HEK293 (cell line): ENCODE measurements around the gene SPINK4.

Source experiments
- CTCF ChIA-PET: fragments of 350-600 bp; formaldehyde crosslinking; extraction: SDS; loops from one replicate; lab custom pipeline; 2021; ENCODE audit warnings: antibody characterized with exemption; lab: Yijun Ruan, JAX
- POLR2A ChIA-PET: fragments of 300-600 bp; formaldehyde crosslinking; extraction: SDS; loops from one replicate; lab custom pipeline; 2020; ENCODE audit warnings: antibody characterized with exemption, inconsistent platforms; lab: Yijun Ruan, JAX
- H3K27ac ChIP-seq: fragments of 200-500 bp; sonication (Bioruptor generic); 2 replicates; pipeline ENCODE4 v1.5.1; 2014; ENCODE audit warnings: low read depth, low read length, control low read depth, inconsistent platforms; ENCODE audit errors: extremely low read depth
- H3K36me3 ChIP-seq, 2 experiments: fragments of 200-500 bp in 1 of 2; sonication (Bioruptor generic) in 1 of 2; 1 replicate in 1 of 2; 2 replicates in 1 of 2; pipeline ENCODE4 v1.5.1; 2014 to 2017; ENCODE audit warnings: inconsistent platforms in 2 of 2, low read length in 2 of 2; ENCODE audit not compliant: control insufficient read depth in 2 of 2, insufficient read depth in 1 of 2
- H3K4me1 ChIP-seq: fragments of 200-500 bp; sonication (Bioruptor generic); 2 replicates; pipeline ENCODE4 v1.5.1; 2014; ENCODE audit warnings: mild to moderate bottlenecking, low read length, inconsistent platforms; ENCODE audit not compliant: control insufficient read depth, insufficient read depth
- H3K4me3 ChIP-seq: 2 replicates; pipeline ENCODE4 v1.5.1; 2011; ENCODE audit warnings: low read depth, mild to moderate bottlenecking, control low read depth, low read length, moderate library complexity
- H3K9me3 ChIP-seq: fragments of 200-500 bp; sonication (Bioruptor generic); 2 replicates; pipeline ENCODE4 v1.5.1; 2014; ENCODE audit warnings: low read depth, low read length, inconsistent platforms; ENCODE audit not compliant: control insufficient read depth, insufficient read depth
- GFI1B ChIP-seq: fragments of 450-650 bp; formaldehyde crosslinking; IDR thresholded peaks from 2 replicates; pipeline ENCODE4 v1.5.1; 2016; ENCODE audit warnings: missing biosample characterization, missing genetic modification characterization
- GLI4 ChIP-seq: fragments of 450-650 bp; formaldehyde crosslinking; IDR thresholded peaks from 2 replicates; pipeline ENCODE4 v1.5.1; 2016; ENCODE audit warnings: missing biosample characterization, missing genetic modification characterization
- KLF16 ChIP-seq: fragments of 450-650 bp; formaldehyde crosslinking; IDR thresholded peaks from 2 replicates; pipeline ENCODE4 v1.5.1; 2017; ENCODE audit warnings: missing biosample characterization, missing genetic modification characterization
- KLF9 ChIP-seq: fragments of 450-650 bp; formaldehyde crosslinking; IDR thresholded peaks from 2 replicates; pipeline ENCODE4 v1.5.1; 2016; ENCODE audit warnings: missing biosample characterization, missing genetic modification characterization, low read depth
- PRDM10 ChIP-seq: fragments of 450-650 bp; formaldehyde crosslinking; IDR thresholded peaks from 2 replicates; pipeline ENCODE4 v1.5.1; 2016; ENCODE audit warnings: missing biosample characterization, missing genetic modification characterization
- TCF7L2 ChIP-seq: IDR thresholded peaks from 2 replicates; pipeline ENCODE4 v1.6.1; 2011; ENCODE audit warnings: low read depth, mild to moderate bottlenecking, inconsistent platforms, low read length, moderate library complexity, borderline replicate concordance
- ZNF132 ChIP-seq: fragments of 450-650 bp; formaldehyde crosslinking; IDR thresholded peaks from 2 replicates; pipeline ENCODE4 v1.5.1; 2017; ENCODE audit warnings: missing biosample characterization, missing genetic modification characterization, borderline replicate concordance
- ZNF2 ChIP-seq: fragments of 450-650 bp; formaldehyde crosslinking; IDR thresholded peaks from 2 replicates; pipeline ENCODE4 v1.5.1; 2016; ENCODE audit warnings: missing biosample characterization, missing genetic modification characterization
- ZNF302 ChIP-seq: fragments of 450-650 bp; formaldehyde crosslinking; IDR thresholded peaks from 2 replicates; pipeline ENCODE4 v1.5.1; 2016; ENCODE audit warnings: missing biosample characterization, missing genetic modification characterization, low read depth
- ZNF311 ChIP-seq: fragments of 450-650 bp; formaldehyde crosslinking; IDR thresholded peaks from 2 replicates; pipeline ENCODE4 v1.5.1; 2017; ENCODE audit warnings: missing biosample characterization, missing genetic modification characterization, borderline replicate concordance
- ZNF391 ChIP-seq: fragments of 450-650 bp; formaldehyde crosslinking; IDR thresholded peaks from 2 replicates; pipeline ENCODE4 v1.5.1; 2016; ENCODE audit warnings: low read depth, missing biosample characterization, missing genetic modification characterization, borderline replicate concordance
- ZNF416 ChIP-seq: fragments of 450-650 bp; formaldehyde crosslinking; IDR thresholded peaks from 2 replicates; pipeline ENCODE4 v1.5.1; 2016; ENCODE audit warnings: missing biosample characterization, missing genetic modification characterization
- ZNF558 ChIP-seq: fragments of 450-650 bp; formaldehyde crosslinking; IDR thresholded peaks from 2 replicates; pipeline ENCODE4 v1.5.1; 2016; ENCODE audit warnings: missing biosample characterization, missing genetic modification characterization
- ZNF623 ChIP-seq: fragments of 450-650 bp; formaldehyde crosslinking; IDR thresholded peaks from 2 replicates; pipeline ENCODE4 v1.5.1; 2016; ENCODE audit warnings: missing biosample characterization, missing genetic modification characterization
- ZNF792 ChIP-seq: fragments of 450-650 bp; formaldehyde crosslinking; IDR thresholded peaks from 2 replicates; pipeline ENCODE4 v1.5.1; 2016; ENCODE audit warnings: missing biosample characterization, missing genetic modification characterization
- ZNF843 ChIP-seq: fragments of 450-650 bp; formaldehyde crosslinking; IDR thresholded peaks from 2 replicates; pipeline ENCODE4 v1.5.1; 2016; ENCODE audit warnings: missing biosample characterization, missing genetic modification characterization
- ZSCAN23 ChIP-seq: fragments of 450-650 bp; formaldehyde crosslinking; IDR thresholded peaks from 2 replicates; pipeline ENCODE4 v1.5.1; 2016; ENCODE audit warnings: missing biosample characterization, missing genetic modification characterization
- TF ChIP-seq, protein P1 (sequence below): fragments of 450-650 bp; formaldehyde crosslinking; IDR thresholded peaks from 2 replicates; pipeline ENCODE4; 2016; ENCODE audit warnings: missing biosample characterization, missing genetic modification characterization
- TF ChIP-seq, protein P2 (sequence below): fragments of 450-650 bp; IDR thresholded peaks from 2 replicates; pipeline ENCODE4 v1.5.1; 2018; ENCODE audit warnings: missing biosample characterization, mild to moderate bottlenecking, missing genetic modification characterization
- TF ChIP-seq, protein P3 (sequence below): fragments of 450-650 bp; formaldehyde crosslinking; IDR thresholded peaks from 2 replicates; pipeline ENCODE4 v1.5.1; 2016; ENCODE audit warnings: missing biosample characterization, missing genetic modification characterization
- TF ChIP-seq, protein P4 (sequence below): fragments of 450-650 bp; formaldehyde crosslinking; IDR thresholded peaks from 2 replicates; pipeline ENCODE4 v1.5.1; 2017; ENCODE audit warnings: missing biosample characterization, missing genetic modification characterization
- TF ChIP-seq, protein P5 (sequence below): IDR thresholded peaks from 2 replicates; pipeline ENCODE4 v1.6.1; 2011; ENCODE audit warnings: mild to moderate bottlenecking, low read depth, low read length, borderline replicate concordance
- TF ChIP-seq, protein P6 (sequence below): fragments of 450-650 bp; formaldehyde crosslinking; IDR thresholded peaks from 2 replicates; pipeline ENCODE4 v1.5.1; 2016; ENCODE audit warnings: missing biosample characterization, missing genetic modification characterization
- TF ChIP-seq, protein P7 (sequence below): fragments of 450-650 bp; formaldehyde crosslinking; IDR thresholded peaks from 2 replicates; pipeline ENCODE4 v1.5.1; 2016; ENCODE audit warnings: missing biosample characterization, missing genetic modification characterization

The SPINK4 gene

GRCh38 chr9:33227741-33228140 lies 12.2 kb upstream of the SPINK4 start:
- H3K27ac ChIP-seq, result no peak overlapping the region
- POLR2A ChIA-PET, result no interaction called here

GRCh38 chr9:33228606-33229005 lies 11.4 kb upstream of the SPINK4 start:
- Histone ChIP-seq H3K36me3 (no peaks in the 10 kb centered on the region), H3K9me3 (no peaks in the 10 kb centered on the region), H3K27ac (no peak overlapping the region), H3K4me3 (no peak overlapping the region), H3K4me1 (no peaks in the 10 kb centered on the region; the same call in 1 of the 2 replicates)
- POLR2A ChIA-PET, result no interaction called here
- CTCF ChIA-PET, result interaction anchor here (0.6 to 1.3 kb wide), 5 partner anchors 25 to 184 kb away, joined by 3 to 4 read pairs (median 3); no protein-coding TSS in a partner anchor
- TF ChIP-seq ZNF416 (tag by site-specific recombination) (no peak), GFI1B (no peak), ZSCAN23 (tag by site-specific recombination) (no peak), PRDM10 (tag by site-specific recombination) (no peak), KLF16 (no peak), ZNF623 (no peak), ZNF132 (tag by site-specific recombination) (no peak), ZNF311 (tag by site-specific recombination) (no peak), ZNF558 (tag by site-specific recombination) (no peak)
- TF ChIP-seq, protein P1, sequence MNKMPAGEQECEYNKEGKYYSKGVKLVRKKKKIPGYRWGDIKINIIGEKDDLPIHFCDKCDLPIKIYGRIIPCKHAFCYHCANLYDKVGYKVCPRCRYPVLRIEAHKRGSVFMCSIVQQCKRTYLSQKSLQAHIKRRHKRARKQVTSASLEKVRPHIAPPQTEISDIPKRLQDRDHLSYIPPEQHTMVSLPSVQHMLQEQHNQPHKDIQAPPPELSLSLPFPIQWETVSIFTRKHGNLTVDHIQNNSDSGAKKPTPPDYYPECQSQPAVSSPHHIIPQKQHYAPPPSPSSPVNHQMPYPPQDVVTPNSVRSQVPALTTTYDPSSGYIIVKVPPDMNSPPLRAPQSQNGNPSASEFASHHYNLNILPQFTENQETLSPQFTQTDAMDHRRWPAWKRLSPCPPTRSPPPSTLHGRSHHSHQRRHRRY (tag by site-specific recombination), result no peak
- TF ChIP-seq, protein P2, sequence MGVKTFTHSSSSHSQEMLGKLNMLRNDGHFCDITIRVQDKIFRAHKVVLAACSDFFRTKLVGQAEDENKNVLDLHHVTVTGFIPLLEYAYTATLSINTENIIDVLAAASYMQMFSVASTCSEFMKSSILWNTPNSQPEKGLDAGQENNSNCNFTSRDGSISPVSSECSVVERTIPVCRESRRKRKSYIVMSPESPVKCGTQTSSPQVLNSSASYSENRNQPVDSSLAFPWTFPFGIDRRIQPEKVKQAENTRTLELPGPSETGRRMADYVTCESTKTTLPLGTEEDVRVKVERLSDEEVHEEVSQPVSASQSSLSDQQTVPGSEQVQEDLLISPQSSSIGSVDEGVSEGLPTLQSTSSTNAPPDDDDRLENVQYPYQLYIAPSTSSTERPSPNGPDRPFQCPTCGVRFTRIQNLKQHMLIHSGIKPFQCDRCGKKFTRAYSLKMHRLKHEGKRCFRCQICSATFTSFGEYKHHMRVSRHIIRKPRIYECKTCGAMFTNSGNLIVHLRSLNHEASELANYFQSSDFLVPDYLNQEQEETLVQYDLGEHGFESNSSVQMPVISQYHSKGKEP (tag by site-specific recombination), result no peak
- TF ChIP-seq, protein P3, sequence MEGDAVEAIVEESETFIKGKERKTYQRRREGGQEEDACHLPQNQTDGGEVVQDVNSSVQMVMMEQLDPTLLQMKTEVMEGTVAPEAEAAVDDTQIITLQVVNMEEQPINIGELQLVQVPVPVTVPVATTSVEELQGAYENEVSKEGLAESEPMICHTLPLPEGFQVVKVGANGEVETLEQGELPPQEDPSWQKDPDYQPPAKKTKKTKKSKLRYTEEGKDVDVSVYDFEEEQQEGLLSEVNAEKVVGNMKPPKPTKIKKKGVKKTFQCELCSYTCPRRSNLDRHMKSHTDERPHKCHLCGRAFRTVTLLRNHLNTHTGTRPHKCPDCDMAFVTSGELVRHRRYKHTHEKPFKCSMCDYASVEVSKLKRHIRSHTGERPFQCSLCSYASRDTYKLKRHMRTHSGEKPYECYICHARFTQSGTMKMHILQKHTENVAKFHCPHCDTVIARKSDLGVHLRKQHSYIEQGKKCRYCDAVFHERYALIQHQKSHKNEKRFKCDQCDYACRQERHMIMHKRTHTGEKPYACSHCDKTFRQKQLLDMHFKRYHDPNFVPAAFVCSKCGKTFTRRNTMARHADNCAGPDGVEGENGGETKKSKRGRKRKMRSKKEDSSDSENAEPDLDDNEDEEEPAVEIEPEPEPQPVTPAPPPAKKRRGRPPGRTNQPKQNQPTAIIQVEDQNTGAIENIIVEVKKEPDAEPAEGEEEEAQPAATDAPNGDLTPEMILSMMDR (tag by site-specific recombination), result no peak

More at GRCh38 chr9:33227741-33228140, 12.2 kb upstream of the SPINK4 start:
- Histone ChIP-seq H3K4me3 (no peak overlapping the region), H3K4me1 (no peaks in the 10 kb centered on the region), H3K9me3 (no peaks in the 10 kb centered on the region)
- CTCF ChIA-PET, result interaction anchor here (0.6 to 1.3 kb wide), 4 partner anchors 57 to 167 kb away, joined by 3 to 4 read pairs (median 3); no protein-coding TSS in a partner anchor
- TF ChIP-seq ZNF792 (tag by site-specific recombination), result no peak
- no peak for TF ChIP-seq ZNF391 (tag by site-specific recombination)
- TF ChIP-seq, protein P4, sequence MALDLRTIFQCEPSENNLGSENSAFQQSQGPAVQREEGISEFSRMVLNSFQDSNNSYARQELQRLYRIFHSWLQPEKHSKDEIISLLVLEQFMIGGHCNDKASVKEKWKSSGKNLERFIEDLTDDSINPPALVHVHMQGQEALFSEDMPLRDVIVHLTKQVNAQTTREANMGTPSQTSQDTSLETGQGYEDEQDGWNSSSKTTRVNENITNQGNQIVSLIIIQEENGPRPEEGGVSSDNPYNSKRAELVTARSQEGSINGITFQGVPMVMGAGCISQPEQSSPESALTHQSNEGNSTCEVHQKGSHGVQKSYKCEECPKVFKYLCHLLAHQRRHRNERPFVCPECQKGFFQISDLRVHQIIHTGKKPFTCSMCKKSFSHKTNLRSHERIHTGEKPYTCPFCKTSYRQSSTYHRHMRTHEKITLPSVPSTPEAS (tag by site-specific recombination), result no peak
- no peak for TF ChIP-seq ZNF843 (tag by site-specific recombination)
- TF ChIP-seq, protein P5, sequence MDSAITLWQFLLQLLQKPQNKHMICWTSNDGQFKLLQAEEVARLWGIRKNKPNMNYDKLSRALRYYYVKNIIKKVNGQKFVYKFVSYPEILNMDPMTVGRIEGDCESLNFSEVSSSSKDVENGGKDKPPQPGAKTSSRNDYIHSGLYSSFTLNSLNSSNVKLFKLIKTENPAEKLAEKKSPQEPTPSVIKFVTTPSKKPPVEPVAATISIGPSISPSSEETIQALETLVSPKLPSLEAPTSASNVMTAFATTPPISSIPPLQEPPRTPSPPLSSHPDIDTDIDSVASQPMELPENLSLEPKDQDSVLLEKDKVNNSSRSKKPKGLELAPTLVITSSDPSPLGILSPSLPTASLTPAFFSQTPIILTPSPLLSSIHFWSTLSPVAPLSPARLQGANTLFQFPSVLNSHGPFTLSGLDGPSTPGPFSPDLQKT, result no peak
- TF ChIP-seq ZNF302 (tag by site-specific recombination), result no peak
- no peak for TF ChIP-seq TCF7L2
- TF ChIP-seq, protein P6, sequence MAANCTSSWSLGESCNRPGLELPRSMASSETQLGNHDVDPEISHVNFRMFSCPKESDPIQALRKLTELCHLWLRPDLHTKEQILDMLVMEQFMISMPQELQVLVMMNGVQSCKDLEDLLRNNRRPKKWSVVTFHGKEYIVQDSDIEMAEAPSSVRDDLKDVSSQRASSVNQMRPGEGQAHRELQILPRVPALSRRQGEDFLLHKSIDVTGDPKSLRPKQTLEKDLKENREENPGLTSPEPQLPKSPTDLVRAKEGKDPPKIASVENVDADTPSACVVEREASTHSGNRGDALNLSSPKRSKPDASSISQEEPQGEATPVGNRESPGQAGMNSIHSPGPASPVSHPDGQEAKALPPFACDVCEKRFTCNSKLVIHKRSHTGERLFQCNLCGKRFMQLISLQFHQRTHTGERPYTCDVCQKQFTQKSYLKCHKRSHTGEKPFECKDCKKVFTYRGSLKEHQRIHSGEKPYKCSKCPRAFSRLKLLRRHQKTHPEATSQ, result no peak
- TF ChIP-seq, protein P7, sequence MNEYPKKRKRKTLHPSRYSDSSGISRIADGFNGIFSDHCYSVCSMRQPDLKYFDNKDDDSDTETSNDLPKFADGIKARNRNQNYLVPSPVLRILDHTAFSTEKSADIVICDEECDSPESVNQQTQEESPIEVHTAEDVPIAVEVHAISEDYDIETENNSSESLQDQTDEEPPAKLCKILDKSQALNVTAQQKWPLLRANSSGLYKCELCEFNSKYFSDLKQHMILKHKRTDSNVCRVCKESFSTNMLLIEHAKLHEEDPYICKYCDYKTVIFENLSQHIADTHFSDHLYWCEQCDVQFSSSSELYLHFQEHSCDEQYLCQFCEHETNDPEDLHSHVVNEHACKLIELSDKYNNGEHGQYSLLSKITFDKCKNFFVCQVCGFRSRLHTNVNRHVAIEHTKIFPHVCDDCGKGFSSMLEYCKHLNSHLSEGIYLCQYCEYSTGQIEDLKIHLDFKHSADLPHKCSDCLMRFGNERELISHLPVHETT, result no peak
- TF ChIP-seq KLF9 (tag by site-specific recombination), result no peak
- TF ChIP-seq GLI4 (tag by site-specific recombination), result no peak
- TF ChIP-seq ZNF2 (tag by site-specific recombination), result no peak
- no peak for TF ChIP-seq ZNF416 (tag by site-specific recombination)
- TF ChIP-seq, all 188 proteins: peak for 0
- no peaks in the 10 kb centered on the region for H3K36me3 ChIP-seq
